COLO829 (cell line): ENCODE measurements around the gene RSPH6A.

ENCODE experiments used
- DNase-seq: peaks from one replicate; pipeline ENCODE4 v3.0.0; 2012; ENCODE audit warnings: low spot score

RSPH6A gene

GRCh38 chr19:45780146-45780447 lies 35.0 kb downstream of the RSPH6A start:
- DNase-seq, result no peak

- DNase-seq, result peak; percentile 90
Observed at GRCh38 chr19:45779231-45780145, 35.6 kb downstream of the RSPH6A start.

DNA sequence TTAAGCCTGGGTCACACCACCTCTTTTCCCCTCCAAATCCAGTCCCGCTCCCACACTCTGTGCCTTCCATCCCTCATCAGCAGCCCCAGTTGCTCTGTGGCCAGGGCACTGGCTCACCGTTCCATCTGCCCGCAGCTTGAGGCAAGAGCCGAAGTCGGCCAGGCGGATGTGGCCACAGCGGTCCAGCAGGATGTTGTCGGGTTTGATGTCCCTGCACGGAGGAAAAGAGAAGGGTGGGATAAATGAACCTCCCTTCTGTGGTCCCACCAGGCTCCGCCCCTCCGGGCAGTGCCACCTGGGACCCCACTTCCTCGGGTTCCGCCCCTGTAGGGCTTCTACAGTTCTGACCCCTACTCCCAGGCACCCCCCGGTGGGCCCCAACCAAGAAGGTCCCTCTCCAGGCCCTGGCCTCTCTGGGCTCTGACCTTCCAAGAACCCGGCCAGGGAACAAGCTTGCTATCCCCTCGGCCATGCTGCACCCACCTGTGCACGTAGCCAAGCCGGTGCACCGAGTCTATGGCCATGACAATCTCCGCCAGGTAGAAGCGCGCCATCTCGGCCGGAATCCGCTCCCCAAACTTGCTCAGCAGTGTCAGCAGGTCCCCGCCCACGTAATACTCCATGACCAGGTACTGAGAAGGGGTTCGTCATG lies 37.0 kb downstream of the RSPH6A start:
- no peak for DNase-seq

DNA sequence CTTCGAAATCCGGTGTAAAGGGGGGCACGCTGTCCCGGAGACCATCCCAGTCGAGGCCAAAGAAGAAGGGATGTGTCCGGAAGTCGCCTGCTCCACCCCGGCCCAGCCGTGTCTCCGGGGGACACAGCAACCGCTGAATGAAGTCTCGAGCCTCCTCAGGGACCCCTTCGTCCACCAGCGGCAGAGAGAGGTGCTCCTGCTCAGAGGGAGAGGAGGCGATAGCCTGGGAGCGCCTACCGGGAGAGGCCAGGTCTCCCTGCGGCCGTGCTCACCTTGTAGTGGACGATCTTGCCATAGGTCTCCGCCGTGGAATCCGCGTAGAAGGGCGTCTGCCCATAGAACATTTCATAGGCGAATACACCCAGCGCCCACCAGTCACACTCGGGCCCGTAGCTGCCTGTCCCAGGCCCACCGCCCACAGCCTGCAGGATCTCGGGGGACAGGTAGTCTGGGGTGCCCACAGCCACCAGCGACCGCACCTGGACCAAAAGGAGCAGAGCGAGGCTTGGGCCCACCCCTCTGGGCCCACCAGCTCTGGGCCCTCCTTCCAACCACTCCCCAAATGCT lies 37.6 kb downstream of the RSPH6A start:
- no peak for DNase-seq

DNA sequence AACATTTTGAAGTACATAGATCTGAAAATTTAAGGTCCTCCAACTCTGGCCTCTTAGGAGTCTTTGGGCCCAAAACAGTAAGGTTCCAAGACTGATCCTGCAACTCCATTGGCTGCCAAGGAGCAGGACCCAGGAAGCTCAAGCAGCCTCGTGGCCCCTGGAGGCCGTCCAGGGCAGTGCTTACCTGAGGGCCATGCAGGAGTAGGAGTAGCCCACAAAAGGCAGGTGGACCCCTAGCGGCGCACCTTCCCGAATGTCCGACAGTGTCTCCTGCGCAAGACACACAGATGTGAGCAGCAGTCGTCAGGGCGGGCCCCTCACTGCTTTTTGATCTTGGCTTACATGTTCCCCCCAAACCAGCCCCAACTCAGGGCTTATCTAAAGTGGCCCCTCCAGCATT lies 40.3 kb downstream of the RSPH6A start:
- DNase-seq, result no peak

DNA sequence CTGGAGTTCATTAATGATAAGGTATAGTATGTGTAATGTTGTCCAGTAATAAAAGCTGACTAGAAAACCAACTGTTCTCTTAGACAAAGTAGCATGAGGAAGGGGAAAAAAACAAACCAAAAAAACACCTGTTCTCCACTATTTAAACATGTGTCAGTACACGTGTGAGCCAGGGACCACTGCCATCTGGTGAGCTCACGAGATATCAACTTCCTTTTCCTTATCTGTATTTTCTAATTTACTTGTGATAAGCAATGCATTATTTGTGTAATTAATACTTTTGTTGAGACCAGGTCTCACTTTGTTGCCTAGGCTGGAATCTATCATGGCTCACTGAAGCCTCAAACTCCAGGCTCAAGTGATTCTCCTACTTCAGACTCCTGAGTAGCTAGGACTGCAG lies 41.7 kb downstream of the RSPH6A start:
- DNase-seq, result no peak

DNA sequence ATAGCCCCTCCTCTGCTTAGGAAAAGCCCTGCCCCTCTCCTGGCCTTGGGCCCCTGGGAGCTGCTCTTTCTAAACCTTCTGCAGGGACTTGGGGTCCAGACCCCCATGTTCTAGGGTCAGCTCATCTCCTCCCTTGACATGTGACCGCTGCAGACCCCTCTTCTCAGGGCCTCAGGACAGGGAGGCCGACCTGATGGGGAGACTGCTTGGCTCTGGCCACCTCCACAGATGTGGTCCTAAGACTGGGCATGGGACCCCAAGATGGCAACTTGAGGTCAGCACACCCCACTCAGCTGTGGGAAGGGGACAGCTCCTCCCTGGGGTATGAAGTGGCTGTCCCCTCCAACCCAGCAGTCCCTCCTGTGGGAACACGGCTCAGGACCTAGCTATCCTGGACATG lies 42.2 kb downstream of the RSPH6A start:
- DNase-seq, result no peak

- DNase-seq, result no peak
Observed at GRCh38 chr19:45772130-45772840, 42.8 kb downstream of the RSPH6A start.

- no peak for DNase-seq
Observed at GRCh38 chr19:45771311-45771933, 43.7 kb downstream of the RSPH6A start.

DNA sequence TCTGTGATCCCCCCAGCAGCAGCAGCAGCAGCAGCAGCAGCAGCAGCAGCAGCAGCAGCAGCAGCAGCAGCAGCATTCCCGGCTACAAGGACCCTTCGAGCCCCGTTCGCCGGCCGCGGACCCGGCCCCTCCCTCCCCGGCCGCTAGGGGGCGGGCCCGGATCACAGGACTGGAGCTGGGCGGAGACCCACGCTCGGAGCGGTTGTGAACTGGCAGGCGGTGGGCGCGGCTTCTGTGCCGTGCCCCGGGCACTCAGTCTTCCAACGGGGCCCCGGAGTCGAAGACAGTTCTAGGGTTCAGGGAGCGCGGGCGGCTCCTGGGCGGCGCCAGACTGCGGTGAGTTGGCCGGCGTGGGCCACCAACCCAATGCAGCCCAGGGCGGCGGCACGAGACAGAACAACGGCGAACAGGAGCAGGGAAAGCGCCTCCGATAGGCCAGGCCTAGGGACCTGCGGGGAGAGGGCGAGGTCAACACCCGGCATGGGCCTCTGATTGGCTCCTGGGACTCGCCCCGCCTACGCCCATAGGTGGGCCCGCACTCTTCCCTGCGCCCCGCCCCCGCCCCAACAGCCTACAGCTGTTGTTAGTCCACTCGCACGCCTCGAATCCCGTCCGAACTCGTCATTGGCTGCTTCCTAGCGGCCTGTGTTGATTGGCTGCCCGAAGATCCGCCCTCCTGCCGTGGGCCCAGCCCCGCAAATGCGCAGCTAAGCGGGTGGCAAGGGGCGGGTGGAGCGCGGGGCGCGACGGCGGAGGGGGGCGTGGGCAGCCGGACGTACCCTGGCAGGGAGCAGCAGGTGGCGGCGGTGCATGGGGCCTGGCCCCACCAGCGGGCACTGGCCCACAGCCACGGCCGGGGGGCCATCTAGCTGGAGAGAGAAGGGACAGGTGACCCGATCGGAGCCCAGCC lies 44.7 kb downstream of the RSPH6A start:
- DNase-seq, result peak; percentile 96

GRCh38 chr19:45769821-45770191 lies 45.3 kb downstream of the RSPH6A start:
- DNase-seq, result no peak

GRCh38 chr19:45768984-45769782 lies 45.9 kb downstream of the RSPH6A start, which contains the start of gene SIX5:
Gene SIX5, minus strand, starts transcription at chr19:45769252. Its CDS starts 408 bp downstream, at chr19:45768844.
- peak; percentile 99 for DNase-seq

GRCh38 chr19:45768655-45768983 lies 46.5 kb downstream of the RSPH6A start:
- no peak for DNase-seq

GRCh38 chr19:45767881-45768654 lies 47.0 kb downstream of the RSPH6A start:
- no peak for DNase-seq

DNA sequence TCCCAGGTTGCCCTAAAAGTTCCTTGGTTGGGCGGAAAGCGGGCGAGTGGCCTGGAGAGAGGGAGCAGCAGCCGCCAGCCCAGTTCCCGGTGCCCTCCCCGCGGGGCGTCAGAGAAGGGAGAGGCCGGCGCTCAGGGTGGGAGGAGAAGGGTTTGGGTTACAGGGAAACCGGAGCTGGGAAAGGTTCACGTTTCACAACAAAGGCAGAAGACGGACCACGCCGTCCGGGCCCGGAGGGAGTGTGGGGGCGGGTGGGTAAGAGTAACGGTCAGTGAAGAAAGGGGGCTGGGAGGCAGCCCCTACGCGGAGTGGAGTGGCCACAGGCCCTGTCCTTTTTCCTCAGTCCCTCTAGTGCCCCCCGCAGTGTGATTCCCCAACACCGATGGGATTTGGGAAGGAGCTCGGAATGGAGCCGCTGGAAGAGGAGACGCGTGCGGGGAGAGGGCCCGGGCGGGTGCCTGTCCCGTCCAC lies 47.7 kb downstream of the RSPH6A start:
- DNase-seq, result no peak

DNA sequence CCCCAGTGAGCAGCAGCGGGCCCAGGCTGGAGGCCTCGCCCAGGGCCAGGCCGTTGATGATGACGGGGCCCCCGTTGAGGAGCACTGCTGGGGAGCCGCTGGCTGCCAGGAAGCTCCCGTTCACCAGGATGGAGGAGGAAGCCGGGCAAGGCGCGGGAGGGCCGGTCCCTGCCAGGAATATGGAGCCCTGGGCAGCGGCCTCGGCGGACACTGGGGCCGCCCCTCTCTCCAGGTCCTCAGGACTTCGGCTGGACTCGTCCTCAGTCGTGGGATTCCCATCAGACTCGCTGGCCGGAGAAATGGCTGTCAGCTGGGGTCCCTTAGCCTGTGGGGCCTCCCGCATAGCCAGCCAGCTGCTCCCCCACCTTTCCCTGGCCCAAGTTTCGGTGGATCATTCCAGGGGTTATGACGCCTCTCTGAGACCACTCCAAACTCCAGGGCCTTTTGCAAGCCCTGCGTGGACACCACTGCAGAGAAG lies 48.2 kb downstream of the RSPH6A start:
- DNase-seq, result no peak

GRCh38 chr19:45766296-45766868 lies 48.7 kb downstream of the RSPH6A start:
- DNase-seq, result no peak

GRCh38 chr19:45765702-45766295 lies 49.3 kb downstream of the RSPH6A start:
- DNase-seq, result no peak
